Skin of body (tissue), 3 donors: ENCODE data around the gene FBXL19. TPM values are rescaled to one million over a fixed set of nuclear protein-coding genes. Genes with fewer than 3 reads are reported as not detected.

Experiments used
- DNase-seq: peaks from one replicate; lab custom pipeline; 2025; lab: John Stamatoyannopoulos, UW
- small RNA-seq: library from RNA; depleted of rRNA; stranded (forward); fragments of <200 nt; gene quantifications from one replicate; pipeline ENCODE3, GENCODE V24; 2014; ENCODE audit warnings: low replicate concordance
- total RNA-seq: library from RNA; depleted of rRNA; stranded (reverse); fragments of >200 nt; gene quantifications from one replicate; pipeline ENCODE4 v1.2.3, GENCODE V29; 2014

FBXL19 gene
- total RNA-seq, 1 donor from 2014 or later: 9.8 TPM

DNA sequence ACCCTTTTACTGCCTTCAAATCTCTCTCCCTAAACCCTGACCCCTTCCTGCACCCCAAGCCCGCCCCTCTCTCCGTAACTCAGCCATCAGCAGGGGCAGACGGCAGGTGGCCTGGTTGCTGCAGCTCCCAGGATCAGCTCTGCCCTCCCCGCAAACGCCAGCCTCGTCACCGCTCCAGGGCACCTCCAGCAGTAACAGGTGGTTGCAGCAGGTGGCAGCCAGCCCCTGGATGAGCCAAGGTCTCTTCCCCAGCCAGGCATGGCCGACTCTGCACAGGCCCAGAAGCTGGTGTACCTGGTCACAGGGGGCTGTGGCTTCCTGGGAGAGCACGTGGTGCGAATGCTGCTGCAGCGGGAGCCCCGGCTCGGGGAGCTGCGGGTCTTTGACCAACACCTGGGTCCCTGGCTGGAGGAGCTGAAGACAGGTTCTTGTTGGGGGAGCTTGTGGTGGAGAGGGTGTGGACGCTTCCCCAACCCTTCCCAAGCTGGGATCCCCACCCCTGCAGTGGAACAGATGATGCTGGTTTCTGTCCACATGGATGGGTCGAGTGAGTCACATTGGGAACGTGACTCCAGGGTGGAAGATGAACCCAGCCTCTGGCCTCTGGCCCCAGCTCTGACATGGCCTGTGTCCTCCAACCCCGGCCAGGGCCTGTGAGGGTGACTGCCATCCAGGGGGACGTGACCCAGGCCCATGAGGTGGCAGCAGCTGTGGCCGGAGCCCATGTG lies 62.2 kb downstream of the FBXL19 start:
- DNase-seq: no peak

GRCh38 chr16:30986129-30986991 lies 63.0 kb downstream of the FBXL19 start:
- DNase-seq: no peak

- no peak for DNase-seq
Measured at GRCh38 chr16:30987581-30988190, 64.3 kb downstream of the FBXL19 start.

GRCh38 chr16:30989469-30990047 lies 66.2 kb downstream of the FBXL19 start:
- no peak for DNase-seq

GRCh38 chr16:30990105-30990504 lies 66.7 kb downstream of the FBXL19 start:
- DNase-seq: no peak

GRCh38 chr16:30991052-30991451 lies 67.7 kb downstream of the FBXL19 start:
- no peak for DNase-seq

- no peak for DNase-seq
Measured at GRCh38 chr16:30992276-30992780, 69.0 kb downstream of the FBXL19 start.

DNA sequence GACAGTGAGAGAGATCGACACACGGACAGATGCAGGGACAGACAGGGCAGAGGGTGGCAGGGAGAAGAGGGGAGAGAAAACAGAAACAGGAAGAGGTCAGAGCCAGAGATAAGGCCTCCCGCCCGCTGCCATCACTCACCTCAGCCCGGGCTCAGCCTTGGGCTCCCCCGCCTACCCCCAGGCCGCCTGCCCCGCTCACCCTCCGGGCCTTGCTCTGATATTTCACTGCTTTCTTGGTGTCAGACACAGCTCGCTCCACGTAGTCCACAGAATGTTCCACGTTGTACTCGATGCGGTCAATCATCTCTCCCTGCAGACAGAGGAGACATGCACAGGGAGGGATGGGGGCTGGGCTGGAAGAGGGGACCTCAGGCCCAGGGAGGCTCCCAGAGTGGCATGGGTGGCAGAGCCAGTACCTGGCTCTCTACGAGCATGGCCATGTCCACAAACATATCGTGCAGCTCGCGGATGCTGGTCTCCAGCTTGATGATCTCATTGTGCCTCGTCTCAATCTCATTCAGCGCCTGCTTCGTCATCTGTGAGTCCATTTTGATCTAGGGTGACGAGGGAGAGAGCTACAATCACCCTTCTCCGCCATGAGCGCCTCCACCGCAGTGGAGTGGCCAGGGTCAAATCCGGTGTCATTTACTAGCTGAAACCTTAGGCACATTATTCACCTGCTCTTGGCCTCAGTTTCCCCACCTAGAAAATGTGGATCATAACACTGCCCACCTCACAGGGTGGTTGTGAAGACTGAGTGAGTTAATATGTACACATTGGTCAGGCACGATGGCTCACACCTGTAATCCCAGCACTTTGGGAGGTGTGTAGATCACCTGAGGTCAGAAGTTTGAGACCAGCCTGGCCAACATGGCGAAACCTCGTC lies 69.8 kb downstream of the FBXL19 start:
- DNase-seq: no peak

DNA sequence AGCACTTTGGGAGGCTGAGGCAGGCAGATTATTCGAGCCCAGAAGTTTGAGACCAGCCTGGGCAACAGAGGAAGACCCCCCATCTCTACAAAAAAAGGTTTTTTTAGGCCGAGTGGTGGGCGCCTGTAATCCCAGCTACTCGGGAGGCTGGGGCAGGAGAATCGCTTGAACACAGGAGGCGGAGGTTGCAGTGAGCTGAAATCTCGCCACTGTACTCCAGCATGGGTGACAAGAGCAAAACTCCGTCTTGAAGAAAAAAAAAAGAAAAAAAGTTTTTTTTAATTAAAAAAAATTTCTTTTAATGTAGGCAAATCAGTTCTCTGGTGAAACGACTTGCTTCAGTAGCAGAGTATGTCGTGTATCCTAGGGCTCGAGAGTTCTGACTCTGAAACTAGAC lies 72.6 kb downstream of the FBXL19 start:
- no peak for DNase-seq

DNA sequence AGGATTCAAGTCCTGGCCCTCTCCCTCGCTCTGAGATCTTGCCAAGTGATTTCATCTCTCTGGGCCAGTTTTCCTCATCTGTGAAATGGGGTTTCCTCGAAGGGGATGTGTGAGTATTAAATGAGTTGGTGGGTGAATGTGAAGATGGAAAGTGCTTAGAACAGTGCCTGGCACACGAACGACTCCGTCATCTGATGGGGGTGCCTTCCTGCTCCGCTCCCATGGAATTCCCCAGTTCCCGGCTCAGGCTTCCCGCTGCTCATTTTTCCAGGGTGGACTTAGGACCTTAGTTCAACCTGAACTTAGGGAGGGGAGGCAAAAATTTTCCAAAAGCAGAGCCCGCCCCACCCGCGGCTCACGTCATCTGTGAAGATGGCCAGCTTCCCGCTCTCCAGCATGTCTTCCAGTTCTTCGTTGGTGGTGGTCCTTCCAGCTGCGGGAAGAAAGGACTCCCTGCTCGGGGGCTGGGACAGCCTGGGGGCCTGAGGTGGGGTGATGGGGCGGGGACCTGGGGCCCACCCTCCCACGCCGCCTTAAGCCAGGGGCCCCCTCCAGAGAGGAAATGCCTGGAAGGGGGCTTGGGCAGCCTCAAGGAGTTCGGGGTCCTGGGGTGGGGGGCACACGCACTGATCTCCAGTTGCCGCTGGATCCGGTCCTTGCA lies 73.1 kb downstream of the FBXL19 start:
- DNase-seq: no peak

GRCh38 chr16:30996985-30997724 lies 73.8 kb downstream of the FBXL19 start:
- DNase-seq: no peak

- no peak for DNase-seq
Measured at GRCh38 chr16:30997725-30998711, 74.6 kb downstream of the FBXL19 start.

Small RNA genes lying within 50 kb of the gene (small RNA-seq; reads per million reads assigned to genes)
- not detected for gene AC135048.1
- not detected for gene MIR4519
- not detected for gene MIR762

Other genes with a start within 250 kb of the FBXL19 start
- gene SRCAP, start 224.4 kb upstream of the FBXL19 start, total RNA-seq: 17.1 TPM
- 13.6 TPM for gene PHKG2, start 175.1 kb upstream of the FBXL19 start, total RNA-seq
- 0.79 TPM for gene CFAP119, start 161.5 kb upstream of the FBXL19 start, total RNA-seq
- 48.4 TPM for gene RNF40, start 161.2 kb upstream of the FBXL19 start, total RNA-seq
- 5.2 TPM for gene ZNF629, start 136.4 kb upstream of the FBXL19 start, total RNA-seq
- gene BCL7C, start 29.5 kb upstream of the FBXL19 start, total RNA-seq: 20.7 TPM
- gene CTF1, start 27.0 kb upstream of the FBXL19 start, total RNA-seq: 0.59 TPM
- 10.3 TPM for gene ORAI3, start 25.5 kb downstream of the FBXL19 start, total RNA-seq
- gene SETD1A, start 34.2 kb downstream of the FBXL19 start, total RNA-seq: 4.1 TPM
- gene HSD3B7, start 61.6 kb downstream of the FBXL19 start, total RNA-seq: 8.5 TPM
- 0.89 TPM for gene STX1B, start 87.1 kb downstream of the FBXL19 start, total RNA-seq
- gene STX4, start 110.0 kb downstream of the FBXL19 start, total RNA-seq: 26.3 TPM
- 3.5 TPM for gene ZNF668, start 150.7 kb downstream of the FBXL19 start, total RNA-seq
- 8.9 TPM for gene ZNF646, start 150.8 kb downstream of the FBXL19 start, total RNA-seq
- 1.5 TPM for gene PRSS53, start 165.4 kb downstream of the FBXL19 start, total RNA-seq
- 37.4 TPM for gene VKORC1, start 171.2 kb downstream of the FBXL19 start, total RNA-seq
- 10.4 TPM for gene BCKDK, start 184.8 kb downstream of the FBXL19 start, total RNA-seq
- 41.3 TPM for gene KAT8, start 194.1 kb downstream of the FBXL19 start, total RNA-seq
- 9.6 TPM for gene PRSS8, start 212.2 kb downstream of the FBXL19 start, total RNA-seq
- 0.99 TPM for gene PRSS36, start 226.5 kb downstream of the FBXL19 start, total RNA-seq